ENCODE data around the gene CHRNA9.

The CHRNA9 gene

DNA sequence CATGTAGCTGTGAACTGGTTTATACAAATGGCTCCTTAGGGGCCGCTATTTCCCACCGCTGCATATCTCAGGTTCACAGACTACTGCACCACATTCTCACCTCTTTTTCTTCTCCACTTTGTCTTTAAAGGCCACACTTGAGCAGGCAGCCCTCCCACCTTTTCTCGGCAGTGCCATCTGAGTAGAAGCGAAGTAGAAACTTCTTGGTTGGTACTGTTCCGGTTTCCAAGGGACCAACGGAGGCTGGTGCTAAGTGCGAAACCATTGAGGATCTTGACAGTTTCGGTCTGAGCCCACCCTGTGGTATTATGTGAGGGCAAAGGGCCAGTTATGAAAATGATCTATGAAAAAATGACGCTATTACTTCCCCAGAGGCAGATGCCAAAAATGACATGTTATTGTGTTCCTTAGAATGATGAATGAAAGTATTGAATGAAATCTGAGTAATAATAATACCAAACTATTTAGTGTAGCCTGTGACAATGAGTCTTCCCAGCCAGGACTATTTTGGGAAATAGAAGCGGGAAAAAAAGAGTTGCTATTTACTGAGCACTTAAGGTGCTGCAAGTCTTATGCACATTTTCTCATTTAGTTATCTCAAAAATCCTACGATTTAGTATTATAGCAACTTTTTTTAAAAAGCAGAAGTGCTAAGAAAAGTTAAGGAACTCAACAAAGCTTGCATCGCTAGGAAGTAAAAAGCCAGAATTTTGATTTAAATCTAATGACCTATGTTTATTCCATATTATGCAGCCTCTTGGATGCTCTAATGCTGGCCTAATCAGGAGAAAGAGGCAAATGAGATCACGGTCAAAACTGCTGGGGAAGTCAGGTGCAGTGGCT lies 29.6 kb upstream of the CHRNA9 start:
- POLR2A ChIA-PET: no interaction called here
- CTCF ChIA-PET: interaction anchor here (2.1 kb wide), 1 partner anchor 12 kb away, joined by 8 read pairs; no protein-coding TSS in a partner anchor

DNA sequence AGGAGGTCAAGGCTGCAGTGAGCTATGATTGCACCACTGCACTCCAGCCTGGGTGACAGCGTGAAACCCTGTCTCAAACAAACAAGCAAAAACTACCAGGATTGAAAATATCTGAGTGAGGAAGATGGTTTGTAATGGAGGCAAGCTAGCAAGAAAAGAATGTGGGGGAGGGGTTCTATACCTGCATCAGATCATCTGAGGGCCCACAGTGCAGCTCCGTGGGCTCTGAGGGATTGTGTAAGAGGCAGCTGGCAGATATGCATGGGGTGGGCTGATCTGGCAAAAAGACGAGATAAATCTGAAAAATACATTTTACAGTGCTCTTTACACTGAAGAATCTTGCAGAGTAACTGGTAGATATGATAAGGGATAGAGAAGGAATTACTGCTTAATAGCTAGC lies 28.9 kb upstream of the CHRNA9 start:
- ChIA-PET CTCF (interaction anchor here (1.1 to 2.1 kb wide), 2 partner anchors 11 to 49 kb away, joined by 3 to 8 read pairs; no protein-coding TSS in a partner anchor), POLR2A (no interaction called here)
- TF ChIP-seq FOXA1 (IDR thresholded peaks at IDR 0.05) (no peak), SP1 (IDR thresholded peaks at IDR 0.05) (no peak), CTBP1 (IDR thresholded peaks at IDR 0.05; ENCODE audit: borderline replicate concordance) (no peak), L3MBTL2 (conservative IDR thresholded peaks at IDR 0.05) (no peak), FOXM1 (IDR thresholded peaks at IDR 0.05; ENCODE audit: borderline replicate concordance) (no peak), ELF4 (IDR thresholded peaks at IDR 0.05) (no peak)
- TF ChIP-seq, protein P1, sequence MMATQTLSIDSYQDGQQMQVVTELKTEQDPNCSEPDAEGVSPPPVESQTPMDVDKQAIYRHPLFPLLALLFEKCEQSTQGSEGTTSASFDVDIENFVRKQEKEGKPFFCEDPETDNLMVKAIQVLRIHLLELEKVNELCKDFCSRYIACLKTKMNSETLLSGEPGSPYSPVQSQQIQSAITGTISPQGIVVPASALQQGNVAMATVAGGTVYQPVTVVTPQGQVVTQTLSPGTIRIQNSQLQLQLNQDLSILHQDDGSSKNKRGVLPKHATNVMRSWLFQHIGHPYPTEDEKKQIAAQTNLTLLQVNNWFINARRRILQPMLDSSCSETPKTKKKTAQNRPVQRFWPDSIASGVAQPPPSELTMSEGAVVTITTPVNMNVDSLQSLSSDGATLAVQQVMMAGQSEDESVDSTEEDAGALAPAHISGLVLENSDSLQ (IDR thresholded peaks at IDR 0.05): no peak
- DNase-seq (ENCODE audit: extremely low spot score): no peak

More for the DNA sequence above, 29.6 kb upstream of the CHRNA9 start:
- no peak for TF ChIP-seq SUZ12 (IDR thresholded peaks at IDR 0.05)
- no peak for TF ChIP-seq CTBP1 (IDR thresholded peaks at IDR 0.05; ENCODE audit: borderline replicate concordance)
- TF ChIP-seq TARDBP (IDR thresholded peaks at IDR 0.05): no peak
- no peak for TF ChIP-seq FOXK2 (IDR thresholded peaks at IDR 0.05)
- TF ChIP-seq ELF4 (IDR thresholded peaks at IDR 0.05): no peak
- TF ChIP-seq, protein P1 (IDR thresholded peaks at IDR 0.05): no peak
- no peak for TF ChIP-seq SP1 (IDR thresholded peaks at IDR 0.05)
- no peak for TF ChIP-seq FOXA1 (IDR thresholded peaks at IDR 0.05)
- no peak for TF ChIP-seq BHLHE40 (IDR thresholded peaks at IDR 0.05; ENCODE audit: borderline replicate concordance)
- TF ChIP-seq NFRKB (IDR thresholded peaks at IDR 0.05): no peak
- TF ChIP-seq L3MBTL2 (conservative IDR thresholded peaks at IDR 0.05): no peak
- TF ChIP-seq LEF1 (IDR thresholded peaks at IDR 0.05; ENCODE audit: borderline replicate concordance): no peak
- DNase-seq (ENCODE audit: extremely low spot score): no peak

DNA sequence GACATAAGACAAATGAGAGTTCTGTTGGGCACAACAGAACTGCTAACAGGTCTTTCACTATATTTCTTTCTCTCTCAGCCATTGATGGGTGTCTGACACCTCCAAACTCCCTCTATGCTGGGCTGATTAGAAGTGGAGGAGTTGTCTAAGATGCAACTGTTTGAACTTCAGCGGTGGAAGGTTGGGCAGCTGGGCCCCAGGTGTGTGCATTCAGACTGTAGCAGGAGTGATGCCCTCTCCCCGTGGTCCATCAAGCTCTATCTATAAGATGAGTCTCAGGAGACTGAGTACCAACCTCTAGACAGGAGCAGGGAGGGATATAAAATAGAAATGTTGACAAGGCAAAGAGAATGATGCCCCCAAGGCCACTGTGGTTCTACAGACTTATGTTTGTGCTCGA lies 28.2 kb upstream of the CHRNA9 start:
- no peak for TF ChIP-seq FOXM1 (IDR thresholded peaks at IDR 0.05; ENCODE audit: borderline replicate concordance)
- TF ChIP-seq, protein P1 (IDR thresholded peaks at IDR 0.05): no peak
- TF ChIP-seq L3MBTL2 (conservative IDR thresholded peaks at IDR 0.05): no peak
- TF ChIP-seq HDGF (IDR thresholded peaks at IDR 0.05; ENCODE audit: borderline replicate concordance): no peak
- TF ChIP-seq FOXK2 (IDR thresholded peaks at IDR 0.05): no peak
- TF ChIP-seq ZNF384 (IDR thresholded peaks at IDR 0.05): no peak
- no peak for TF ChIP-seq LEF1 (IDR thresholded peaks at IDR 0.05; ENCODE audit: borderline replicate concordance)
- TF ChIP-seq CTBP1 (IDR thresholded peaks at IDR 0.05; ENCODE audit: borderline replicate concordance): no peak
- no peak for TF ChIP-seq SUZ12 (IDR thresholded peaks at IDR 0.05)
- TF ChIP-seq TARDBP (IDR thresholded peaks at IDR 0.05): no peak
- no peak for DNase-seq (ENCODE audit: extremely low spot score)
- POLR2A ChIA-PET: interaction anchor here (1.1 kb wide), 1 partner anchor 251 kb away, joined by 3 read pairs; the partner anchor contains the start of gene N4BP2
- CTCF ChIA-PET: interaction anchor here (1.1 to 2.1 kb wide), 3 partner anchors 10 to 50 kb away, joined by 3 to 8 read pairs (median 5); no protein-coding TSS in a partner anchor

DNA sequence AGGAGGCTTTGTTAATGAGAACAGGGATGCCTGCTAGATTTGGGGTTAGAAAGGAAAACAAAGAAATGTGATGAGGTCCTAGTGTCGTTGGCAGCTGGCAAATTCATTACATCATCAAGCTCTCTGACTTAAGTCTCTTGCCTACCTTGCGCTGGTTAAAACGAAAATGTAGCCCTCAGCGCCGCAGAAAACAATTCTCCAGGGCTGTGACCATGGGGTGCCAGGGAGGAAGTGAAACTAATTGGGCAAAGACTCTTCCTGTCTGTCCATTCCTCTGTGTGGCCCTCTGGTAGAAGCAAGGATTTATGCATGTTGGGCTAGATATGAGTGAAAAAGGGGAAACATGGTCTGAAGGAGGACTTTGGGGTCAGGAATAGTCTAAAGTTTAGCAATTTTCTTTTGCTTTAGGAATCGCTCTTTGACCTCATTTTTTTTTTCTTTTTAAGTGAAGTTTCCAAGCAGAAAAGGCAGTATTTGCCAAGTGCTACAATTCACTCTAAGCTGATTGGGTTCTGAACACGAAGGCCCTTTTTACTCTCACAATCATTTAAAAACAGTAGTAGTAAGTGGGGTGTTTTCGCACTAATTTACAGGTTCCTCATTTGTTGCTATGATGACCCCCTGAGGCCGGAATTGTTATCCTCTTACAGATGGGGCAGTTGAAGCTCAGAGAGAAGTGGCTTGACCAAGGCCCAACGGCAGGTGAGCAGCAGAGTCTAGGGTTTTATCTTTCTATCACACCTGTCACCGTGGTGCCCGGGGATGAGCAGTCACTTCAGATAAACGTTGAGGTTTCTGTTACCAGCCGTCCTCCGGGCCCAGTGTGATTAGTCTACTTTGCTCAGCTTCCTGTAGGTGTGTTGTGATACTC lies 27.3 kb upstream of the CHRNA9 start:
- ChIA-PET POLR2A (interaction anchor here (1.1 kb wide), 1 partner anchor 252 kb away, joined by 3 read pairs; the partner anchor contains the start of gene N4BP2), CTCF (interaction anchor here (0.6 to 2.1 kb wide), 3 partner anchors 10 to 1339 kb away, joined by 3 to 8 read pairs (median 5); no protein-coding TSS in a partner anchor)
- no peak for DNase-seq (ENCODE audit: extremely low spot score)

More for the DNA sequence above, 27.3 kb upstream of the CHRNA9 start:
- TF ChIP-seq LEF1 (IDR thresholded peaks at IDR 0.05; ENCODE audit: borderline replicate concordance): no peak
- no peak for TF ChIP-seq TARDBP (IDR thresholded peaks at IDR 0.05)
- no peak for TF ChIP-seq HDGF (IDR thresholded peaks at IDR 0.05; ENCODE audit: borderline replicate concordance)
- TF ChIP-seq ARNT (IDR thresholded peaks at IDR 0.05): no peak
- TF ChIP-seq FOXK2 (IDR thresholded peaks at IDR 0.05): no peak
- TF ChIP-seq SP1 (IDR thresholded peaks at IDR 0.05): no peak
- no peak for TF ChIP-seq ZNF384 (IDR thresholded peaks at IDR 0.05)
- no peak for TF ChIP-seq CTBP1 (IDR thresholded peaks at IDR 0.05; ENCODE audit: borderline replicate concordance)
- no peak for TF ChIP-seq SUZ12 (IDR thresholded peaks at IDR 0.05)
- TF ChIP-seq FOXM1 (IDR thresholded peaks at IDR 0.05; ENCODE audit: borderline replicate concordance): no peak
- no peak for TF ChIP-seq BHLHE40 (IDR thresholded peaks at IDR 0.05; ENCODE audit: borderline replicate concordance)
- TF ChIP-seq NFRKB (IDR thresholded peaks at IDR 0.05): no peak
- no peak for TF ChIP-seq L3MBTL2 (conservative IDR thresholded peaks at IDR 0.05)
- TF ChIP-seq, protein P1 (IDR thresholded peaks at IDR 0.05): no peak
